ENCODE results near the gene RASSF1.

Gene RASSF1

DNA sequence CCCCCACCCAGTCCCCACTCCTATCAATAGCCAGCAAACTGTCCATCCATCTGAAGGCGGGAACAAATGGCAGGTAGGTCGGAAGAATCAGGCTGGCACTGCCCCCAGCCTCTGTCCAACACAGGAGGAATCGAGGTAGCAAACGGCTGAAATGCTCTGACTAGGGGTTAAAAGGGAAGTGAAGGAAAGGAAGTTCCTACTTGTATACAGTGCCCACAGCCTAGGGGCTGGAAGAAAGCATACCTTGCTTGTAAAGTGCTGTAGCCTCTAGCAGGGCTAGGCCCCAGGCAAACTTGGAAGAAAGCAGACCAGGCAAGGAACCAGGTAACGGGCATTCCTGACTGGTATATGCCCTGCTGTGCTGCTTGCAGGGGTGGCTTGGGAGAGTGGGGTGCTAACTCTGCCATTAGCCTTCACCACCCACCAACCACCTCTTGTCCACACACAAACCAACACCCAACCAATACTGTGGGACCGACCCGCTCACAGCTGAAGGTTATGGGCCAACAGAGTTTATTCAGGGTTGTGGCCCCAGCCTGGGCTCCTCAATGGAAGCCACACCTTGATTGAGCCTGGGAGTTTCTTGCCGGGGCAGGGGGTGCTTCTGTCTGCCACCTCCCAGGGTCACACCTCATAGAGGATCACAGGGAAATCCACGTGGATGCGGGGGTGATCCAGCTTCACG is 15.0 kb downstream of the RASSF1 start:
- TF ChIP-seq CTCF (IDR thresholded peaks at IDR 0.05; ENCODE audit: insufficient read depth, low read length, missing control alignments), result no peak
- ChIA-PET POLR2A (no interaction called here), CTCF (interaction anchor here (0.5 to 3.9 kb wide), 10 partner anchors 11 to 132 kb away, joined by 3 to 32 read pairs (median 6); partner anchors contain the start of genes HYAL3, NAA80 and RASSF1)
- no peak for DNase-seq (ENCODE audit: low read depth, low spot score)
- H3K4me3 ChIP-seq (ENCODE audit: low read depth, low read length), result no peak overlapping the region

- H3K4me3 ChIP-seq (ENCODE audit: low read depth, low read length), result no peak overlapping the region
- ChIA-PET CTCF (interaction anchor here (0.6 to 3.5 kb wide), 12 partner anchors 11 to 136 kb away, joined by 3 to 37 read pairs (median 8); partner anchors contain the start of genes HYAL3, NAA80 and RASSF1), POLR2A (no interaction called here)
- no peak for DNase-seq (ENCODE audit: low read depth, low spot score)
- TF ChIP-seq CTCF (IDR thresholded peaks at IDR 0.05; ENCODE audit: insufficient read depth, low read length, missing control alignments), result no peak
Measured at GRCh38 chr3:50325113-50325480, 15.5 kb downstream of the RASSF1 start.

DNA sequence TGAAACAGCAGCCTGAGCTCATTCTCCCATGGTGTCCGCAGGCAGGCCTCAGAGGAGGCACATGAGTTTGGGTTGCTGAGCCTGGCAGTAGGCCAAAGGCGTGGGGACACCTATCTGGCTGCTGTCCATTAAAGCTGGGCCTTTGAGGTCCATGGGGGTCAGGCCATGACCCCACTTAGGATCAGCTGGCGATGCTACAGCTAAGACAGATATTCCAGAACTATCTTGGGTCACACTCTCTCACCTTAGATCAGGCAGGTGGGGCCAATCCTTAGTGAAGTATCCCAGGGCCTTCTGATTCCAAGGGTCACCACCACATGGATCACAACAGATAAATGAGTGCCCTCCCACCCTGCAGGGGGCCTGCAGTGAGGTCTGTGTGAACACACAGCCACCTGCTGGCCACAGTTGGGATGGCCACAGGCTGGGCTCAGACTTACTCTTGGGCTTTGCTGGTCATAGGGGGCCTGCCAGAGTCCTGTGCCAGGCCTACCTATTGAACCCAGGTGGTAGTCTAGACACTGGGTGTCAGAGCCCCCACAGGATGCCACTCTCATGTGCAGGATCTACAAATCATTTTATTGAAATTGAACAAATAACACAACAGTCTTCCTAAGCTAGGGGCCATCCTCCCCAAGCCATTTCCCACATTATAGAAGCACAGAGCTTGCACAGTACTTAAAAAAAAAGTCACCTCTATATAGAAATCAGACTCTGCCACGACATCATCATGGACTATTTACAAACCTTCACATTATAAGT is 16.1 kb downstream of the RASSF1 start:
- ChIA-PET CTCF (interaction anchor here (0.6 to 3.5 kb wide), 18 partner anchors 9 to 135 kb away, joined by 3 to 37 read pairs (median 6); partner anchors contain the start of genes HYAL3, NAA80 and RASSF1), POLR2A (interaction anchor here (1.0 kb wide), 2 partner anchors 12 to 98 kb away, joined by 3 read pairs; no protein-coding TSS in a partner anchor)
- no peak for DNase-seq (ENCODE audit: low read depth, low spot score)
- TF ChIP-seq CTCF (IDR thresholded peaks at IDR 0.05; ENCODE audit: insufficient read depth, low read length, missing control alignments), result peak; percentile 93
- H3K4me3 ChIP-seq (ENCODE audit: low read depth, low read length), result no peak overlapping the region

- no peak for TF ChIP-seq CTCF (IDR thresholded peaks at IDR 0.05; ENCODE audit: insufficient read depth, low read length, missing control alignments)
- H3K4me3 ChIP-seq (ENCODE audit: low read depth, low read length), result no peak overlapping the region
- POLR2A ChIA-PET, result interaction anchor here (1.0 kb wide), 2 partner anchors 13 to 97 kb away, joined by 3 read pairs; no protein-coding TSS in a partner anchor
- no peak for DNase-seq (ENCODE audit: low read depth, low spot score)
- CTCF ChIA-PET, result interaction anchor here (0.7 to 3.5 kb wide), 20 partner anchors 9 to 134 kb away, joined by 3 to 37 read pairs (median 7); partner anchors contain the start of genes HYAL3, NAA80 and RASSF1
Measured at GRCh38 chr3:50323614-50324199, 16.9 kb downstream of the RASSF1 start.

GRCh38 chr3:50323092-50323600 is 17.5 kb downstream of the RASSF1 start:
- no peak overlapping the region for H3K4me3 ChIP-seq (ENCODE audit: low read depth, low read length)
- CTCF ChIA-PET, result interaction anchor here (1.1 to 3.5 kb wide), 13 partner anchors 9 to 130 kb away, joined by 3 to 37 read pairs (median 9); partner anchors contain the start of genes HYAL3, NAA80 and RASSF1

More at GRCh38 chr3:50323092-50323600, 17.5 kb downstream of the RASSF1 start:
- DNase-seq (ENCODE audit: low read depth, low spot score), result no peak
- POLR2A ChIA-PET, result no interaction called here
- no peak for TF ChIP-seq CTCF (IDR thresholded peaks at IDR 0.05; ENCODE audit: insufficient read depth, low read length, missing control alignments)

Data from AG04449 (cell line).